Stimulated activated CD4-positive, alpha-beta T cell treated with anti-CD3 and anti-CD28 coated beads, Interleukin-12 subunit alpha, Interleukin-12 subunit beta, amount 100 ng/mL, for 4 hours (primary cell): ENCODE measurements around the gene TDRD10.
"Not testable (repeated sequence)": the region's sequence is repeated elsewhere in the genome, so short reads cannot be mapped to it uniquely, and the experiment has no call there.

Experiments
- DNase-seq: peaks from one replicate; pipeline ENCODE4 v3.0.0-alpha.2; 2020

The TDRD10 gene

GRCh38 chr1:154517661-154518060 lies 15.6 kb downstream of the TDRD10 start:
- DNase-seq = no peak

DNA sequence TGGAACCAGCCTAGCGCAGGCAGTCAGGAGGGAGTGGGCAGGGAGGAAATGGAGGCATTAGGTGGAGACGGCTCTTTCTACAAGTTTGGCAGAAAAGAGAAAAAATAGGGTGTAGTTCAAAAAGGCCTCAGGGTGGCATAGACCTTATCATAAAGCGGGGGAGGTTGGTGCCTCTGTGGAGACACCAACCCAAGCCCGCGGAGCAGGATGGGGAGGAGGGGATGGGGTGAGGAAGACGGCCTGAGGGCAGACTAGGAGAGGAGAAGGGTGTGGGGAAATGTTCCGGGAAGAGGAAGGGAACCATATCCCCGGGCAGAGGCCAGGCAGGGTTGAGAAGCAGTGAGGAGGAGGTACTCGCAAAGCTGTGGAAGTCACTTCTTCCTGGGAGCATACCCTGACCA lies 17.6 kb downstream of the TDRD10 start:
- no peak for DNase-seq

- no peak for DNase-seq
Measured at GRCh38 chr1:154520333-154520732, 18.3 kb downstream of the TDRD10 start.

- no peak for DNase-seq
Measured at GRCh38 chr1:154521695-154522094, 19.7 kb downstream of the TDRD10 start.

- DNase-seq = no peak
Measured at GRCh38 chr1:154524881-154525280, 22.9 kb downstream of the TDRD10 start.

GRCh38 chr1:154527192-154527591 lies 25.2 kb downstream of the TDRD10 start:
- DNase-seq = no peak

- no peak for DNase-seq
Measured at GRCh38 chr1:154529308-154529707, 27.3 kb downstream of the TDRD10 start.

GRCh38 chr1:154531950-154532349 lies 29.9 kb downstream of the TDRD10 start:
- DNase-seq = not testable (repeated sequence)

- DNase-seq = no peak
Measured at GRCh38 chr1:154533952-154534844, 32.2 kb downstream of the TDRD10 start.

- no peak for DNase-seq
Measured at GRCh38 chr1:154536570-154536969, 34.6 kb downstream of the TDRD10 start.

DNA sequence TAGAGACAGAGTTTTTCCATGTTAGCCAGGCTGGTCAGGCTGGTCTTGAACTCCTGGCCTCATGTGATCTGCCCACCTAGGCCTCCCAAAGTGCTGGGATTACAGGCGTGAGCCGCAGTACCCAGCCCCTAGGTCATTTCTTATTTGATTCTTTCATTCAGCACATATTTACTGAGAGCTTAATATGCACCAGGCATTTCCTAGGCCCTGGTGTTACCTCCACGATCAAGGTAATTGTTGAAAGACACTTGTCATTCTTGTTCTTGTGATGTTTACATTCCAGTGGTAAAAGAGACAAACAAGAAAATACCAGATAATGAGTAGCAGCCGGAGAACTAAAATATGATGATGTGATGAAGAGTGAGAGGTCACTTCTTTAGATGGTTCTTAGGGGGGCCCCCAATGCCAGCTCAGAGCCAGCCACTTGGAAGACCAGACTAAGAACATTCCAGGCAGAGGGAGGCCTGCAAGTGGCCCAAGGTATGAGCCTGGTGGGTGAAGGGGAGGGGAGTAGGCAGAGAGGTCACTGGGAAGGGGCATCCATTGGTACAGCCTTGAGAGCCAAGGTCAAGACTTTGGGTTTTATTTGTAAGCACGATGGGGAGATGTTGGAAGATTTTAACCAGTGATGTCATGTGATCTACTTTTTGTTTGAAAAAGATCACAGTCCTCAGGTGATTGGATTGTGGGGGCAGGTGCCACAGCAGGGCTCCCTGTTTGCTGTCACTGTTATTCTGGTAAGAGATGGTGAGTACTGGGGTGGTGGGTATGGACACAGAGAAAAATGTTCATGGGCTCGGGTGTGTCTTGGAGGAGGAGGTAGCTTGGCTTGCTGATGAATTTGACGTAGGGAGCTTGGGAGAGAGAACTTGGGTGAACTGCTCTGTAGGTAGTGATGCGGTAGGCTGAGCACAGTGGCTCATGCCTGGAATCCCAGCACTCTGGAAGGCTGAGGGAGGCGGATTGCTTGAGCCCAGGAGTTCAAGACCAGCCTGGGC lies 37.8 kb downstream of the TDRD10 start:
- DNase-seq = no peak

DNA sequence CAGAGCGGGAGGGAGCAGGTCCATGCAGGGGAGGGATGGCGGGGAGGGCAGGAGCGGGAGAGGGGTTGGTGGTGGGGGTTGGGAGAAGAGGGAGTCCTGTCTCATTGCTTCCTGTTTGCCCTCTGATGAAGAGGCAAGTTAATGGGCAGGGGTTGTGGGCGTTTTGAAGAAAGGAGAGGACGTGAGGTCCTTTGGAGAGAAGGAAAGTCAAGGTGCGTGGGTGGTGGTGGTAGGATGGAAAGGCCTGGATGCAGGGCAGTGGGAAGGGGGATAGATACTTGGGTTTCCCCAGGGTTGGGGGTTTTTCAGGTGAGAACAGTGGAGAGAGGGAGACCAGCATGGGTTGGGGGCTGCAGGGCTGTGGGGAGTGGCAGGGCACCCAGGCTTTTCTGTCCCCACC lies 39.2 kb downstream of the TDRD10 start:
- DNase-seq = no peak

GRCh38 chr1:154546264-154547063 lies 44.4 kb downstream of the TDRD10 start:
- DNase-seq = peak; percentile 41

GRCh38 chr1:154547105-154547732 lies 45.2 kb downstream of the TDRD10 start:
- no peak for DNase-seq

GRCh38 chr1:154548028-154548427 lies 46.0 kb downstream of the TDRD10 start:
- no peak for DNase-seq

DNA sequence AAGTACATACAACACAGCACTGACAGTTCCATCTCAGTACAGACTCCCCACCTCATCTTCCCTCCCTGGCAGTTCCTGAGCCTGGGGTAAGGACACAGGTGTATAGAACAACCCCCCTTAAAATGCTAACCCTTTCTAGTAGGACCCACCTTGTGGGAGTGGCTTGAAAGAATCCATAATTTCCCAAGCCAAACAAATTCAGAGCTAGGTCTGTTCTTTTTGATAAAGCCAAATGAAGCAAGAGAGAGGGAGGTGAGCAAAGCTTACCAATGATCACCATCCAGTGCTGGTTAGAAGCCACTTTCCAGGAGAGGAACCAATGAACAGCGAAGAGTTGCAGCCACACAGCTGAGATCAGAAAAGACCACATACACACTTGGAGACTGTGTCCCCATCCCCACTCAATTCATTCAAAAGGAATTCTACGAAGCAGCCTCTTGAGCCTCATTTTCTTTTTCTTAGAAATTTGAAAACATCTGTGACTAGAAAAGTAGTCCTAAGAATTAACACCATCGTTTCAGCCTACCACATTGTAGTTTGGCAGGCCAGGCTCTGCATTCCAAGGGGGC lies 47.3 kb downstream of the TDRD10 start:
- no peak for DNase-seq

- DNase-seq = no peak
Measured at GRCh38 chr1:154550070-154550469, 48.1 kb downstream of the TDRD10 start.

- no peak for DNase-seq
Measured at GRCh38 chr1:154550657-154551056, 48.6 kb downstream of the TDRD10 start.

DNA sequence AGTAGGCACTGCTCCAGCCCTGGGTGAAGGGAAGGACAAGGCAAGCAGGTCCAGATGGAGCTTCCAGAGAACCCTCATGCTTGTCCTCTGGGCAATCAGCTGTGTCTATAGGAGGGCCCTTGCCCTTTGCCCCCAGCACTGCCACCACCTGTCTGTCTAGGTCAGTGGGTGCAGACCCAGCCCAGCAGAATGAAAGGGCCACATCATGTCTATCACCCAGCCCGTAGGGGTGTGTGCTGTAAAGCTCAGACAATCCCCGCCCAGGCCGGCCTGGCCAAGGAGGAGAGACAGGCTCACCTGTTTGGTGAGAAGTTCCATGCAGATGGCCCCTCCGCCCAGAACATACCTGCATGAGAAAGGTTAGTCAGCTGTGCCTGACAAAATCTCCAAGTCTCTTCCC lies 49.5 kb downstream of the TDRD10 start:
- DNase-seq = no peak

DNA sequence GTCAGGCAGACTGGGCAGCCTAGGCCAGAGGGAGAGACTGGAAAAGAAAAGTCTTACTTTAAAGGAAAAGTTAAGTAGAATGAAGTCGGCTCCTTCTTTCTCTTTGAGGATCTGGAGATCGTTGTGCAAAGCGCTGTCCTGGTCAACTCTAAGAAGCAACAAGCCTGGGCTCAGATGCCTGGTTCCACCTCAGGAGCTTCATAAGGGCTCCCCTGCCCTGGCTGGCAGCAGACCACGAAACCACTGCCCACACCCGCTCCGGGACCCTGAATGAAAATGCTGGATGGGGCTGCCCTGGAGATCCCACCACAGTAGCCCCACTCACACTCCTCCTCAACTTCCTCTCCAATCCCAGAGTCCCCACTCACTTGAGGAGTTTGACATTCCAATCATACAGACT lies 50.0 kb downstream of the TDRD10 start:
- no peak for DNase-seq

GRCh38 chr1:154553056-154554030 lies 51.3 kb downstream of the TDRD10 start:
- no peak for DNase-seq
